ENCODE measurements around the gene WWOX.
A peak's percentile ranks its signal among the peaks of the same experiment; 100 is the strongest.

WWOX gene

DNA sequence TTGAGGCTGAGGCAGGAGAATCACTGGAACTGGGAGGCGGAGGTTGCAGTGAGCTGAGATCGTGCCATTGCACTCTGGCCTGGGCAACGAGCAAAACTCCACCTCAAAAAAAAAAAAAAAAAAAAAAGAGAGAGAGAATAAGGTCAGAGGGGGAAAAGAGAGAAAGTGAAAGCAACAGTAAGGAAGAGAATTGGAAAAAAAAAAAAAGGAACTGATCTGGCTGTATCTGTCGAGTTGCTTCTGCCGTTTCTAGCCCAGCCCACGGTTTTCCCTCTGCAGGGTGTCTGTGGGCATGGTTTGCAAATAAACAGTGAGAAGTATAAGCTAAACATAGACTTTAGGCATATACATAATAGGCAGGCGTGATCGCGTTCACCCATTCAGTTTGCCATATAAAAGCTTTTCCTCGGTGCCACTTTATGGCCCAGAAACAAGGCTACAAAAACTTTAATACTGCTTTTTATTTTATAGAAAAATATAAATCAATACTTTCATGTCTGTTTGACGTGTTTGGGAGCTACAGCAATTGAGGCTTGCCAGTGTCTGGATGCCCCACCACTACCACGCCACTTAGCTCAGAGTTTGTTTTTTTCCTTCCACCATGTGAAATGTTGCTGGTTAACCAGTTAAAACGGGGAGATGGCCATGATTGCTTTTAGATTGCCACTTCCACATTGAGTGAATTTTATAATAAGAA is 1064.4 kb downstream of the WWOX start:
- no peak for DNase-seq

- DNase-seq = no peak
These were observed 1065.0 kb downstream of the WWOX start for GRCh38 chr16:79164388-79164995.

DNA sequence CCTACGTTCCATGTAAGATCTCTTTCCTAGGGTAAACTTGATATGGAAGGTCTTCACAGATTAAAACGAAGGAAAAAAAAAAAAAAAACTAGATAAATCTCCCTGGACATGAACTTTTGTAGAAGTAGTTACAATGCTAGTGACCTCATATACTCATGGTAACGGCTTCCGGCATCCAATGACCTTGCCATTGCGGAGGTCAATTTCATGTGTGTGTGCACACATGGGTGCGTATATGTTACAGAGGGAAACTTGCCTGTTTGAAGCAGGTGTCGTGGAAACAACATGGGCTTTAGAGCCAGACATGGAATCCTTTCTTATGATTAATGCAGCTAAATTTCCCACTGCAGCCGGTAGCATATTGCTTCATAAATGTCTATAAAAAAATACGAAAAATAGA is 1065.6 kb downstream of the WWOX start:
- no peak for DNase-seq

DNA sequence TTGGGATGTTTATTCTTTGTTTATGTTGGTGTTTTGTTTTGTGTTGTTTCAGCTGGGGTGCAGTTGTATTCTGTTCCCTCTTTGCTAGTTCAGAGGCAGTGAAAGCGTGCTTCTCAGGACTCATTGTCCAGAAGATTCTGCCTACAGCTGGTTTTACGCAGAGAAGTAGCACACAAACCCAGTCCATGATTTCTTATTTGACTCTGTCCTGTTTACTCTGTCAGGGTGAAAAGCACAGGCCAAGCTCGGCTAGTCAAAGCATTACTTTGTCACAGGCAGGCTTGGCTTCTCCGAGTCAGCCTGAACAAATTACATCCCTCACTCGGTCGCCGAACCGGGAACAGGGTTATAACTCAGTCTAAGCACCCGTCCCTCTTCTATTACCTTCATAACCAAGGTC is 1066.1 kb downstream of the WWOX start:
- no peak for DNase-seq

DNA sequence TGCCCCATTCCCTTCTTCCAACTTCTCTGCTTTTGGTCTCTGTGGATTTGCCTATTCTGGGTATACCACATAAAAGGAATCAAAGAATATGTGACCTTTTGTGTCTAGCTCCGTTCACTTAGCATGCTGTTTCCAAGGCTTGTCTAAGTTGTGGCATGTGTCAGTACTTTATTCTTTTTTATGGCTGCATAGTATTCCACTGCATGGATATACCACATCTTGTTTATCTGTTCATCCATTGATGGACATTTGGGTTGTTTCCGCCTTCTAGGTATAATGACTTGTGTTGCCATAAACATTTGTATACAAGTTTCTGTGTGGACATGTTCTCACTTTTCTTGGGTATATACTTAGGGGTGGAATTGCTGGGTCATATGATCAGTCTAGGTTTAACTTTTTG is 1068.4 kb downstream of the WWOX start:
- no peak for DNase-seq

GRCh38 chr16:79168321-79168720 is 1068.9 kb downstream of the WWOX start:
- DNase-seq = no peak

- peak; percentile 58 for DNase-seq
These were observed 1069.8 kb downstream of the WWOX start for GRCh38 chr16:79169239-79169638.

DNA sequence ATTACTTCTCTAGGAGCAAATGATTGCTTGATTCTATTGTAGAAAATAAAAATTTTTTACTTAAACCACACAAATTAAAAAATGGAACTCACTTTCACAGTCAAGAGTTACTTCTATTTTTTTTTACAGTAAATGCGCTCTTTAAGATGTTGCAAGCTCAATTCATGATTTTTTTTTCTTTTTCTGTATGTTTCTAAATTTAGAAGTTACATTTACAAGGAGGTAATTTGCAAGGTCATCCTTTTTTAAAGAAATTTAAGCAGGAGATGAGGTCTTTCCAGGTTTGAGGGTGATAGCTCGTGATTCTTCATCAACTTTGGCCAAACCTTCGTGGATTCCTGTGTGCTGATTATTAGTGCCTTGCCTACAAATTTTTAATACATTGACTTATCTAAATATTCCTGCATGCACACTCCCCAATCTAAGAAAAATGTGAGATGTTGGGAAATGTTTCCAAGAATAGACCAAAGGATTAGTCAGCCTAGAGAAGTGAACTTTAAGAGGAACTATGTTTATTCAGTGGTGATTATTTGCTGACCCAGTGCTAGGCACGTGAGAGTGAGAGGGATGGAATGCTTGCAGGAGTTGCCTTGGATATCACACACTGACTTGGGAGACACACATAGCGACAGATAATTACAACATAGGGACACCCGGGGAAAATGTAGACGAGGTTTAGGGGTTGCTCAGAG is 1071.2 kb downstream of the WWOX start:
- DNase-seq = peak; percentile 54

DNA sequence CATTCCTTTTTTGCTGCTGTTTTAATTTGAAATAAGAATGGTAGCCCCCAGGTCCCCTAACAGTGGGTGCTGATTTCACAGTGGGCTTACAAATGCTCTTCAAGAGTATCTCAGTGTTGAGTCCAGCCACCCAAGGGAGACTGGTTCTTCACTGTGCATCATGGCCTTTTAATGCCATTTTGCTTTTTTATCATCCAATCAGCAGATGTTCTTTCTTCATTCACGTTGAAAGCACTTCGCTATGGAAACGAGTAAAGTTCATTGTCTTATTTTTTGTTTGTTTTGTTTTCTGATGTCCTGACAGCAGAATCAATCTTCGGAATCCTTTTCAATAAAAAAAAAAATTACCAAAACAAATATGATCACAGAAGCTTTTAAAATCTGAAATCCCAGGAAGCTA is 1072.0 kb downstream of the WWOX start:
- DNase-seq = no peak

- DNase-seq = peak; percentile 9
These were observed 1072.7 kb downstream of the WWOX start for GRCh38 chr16:79171931-79172705.

DNA sequence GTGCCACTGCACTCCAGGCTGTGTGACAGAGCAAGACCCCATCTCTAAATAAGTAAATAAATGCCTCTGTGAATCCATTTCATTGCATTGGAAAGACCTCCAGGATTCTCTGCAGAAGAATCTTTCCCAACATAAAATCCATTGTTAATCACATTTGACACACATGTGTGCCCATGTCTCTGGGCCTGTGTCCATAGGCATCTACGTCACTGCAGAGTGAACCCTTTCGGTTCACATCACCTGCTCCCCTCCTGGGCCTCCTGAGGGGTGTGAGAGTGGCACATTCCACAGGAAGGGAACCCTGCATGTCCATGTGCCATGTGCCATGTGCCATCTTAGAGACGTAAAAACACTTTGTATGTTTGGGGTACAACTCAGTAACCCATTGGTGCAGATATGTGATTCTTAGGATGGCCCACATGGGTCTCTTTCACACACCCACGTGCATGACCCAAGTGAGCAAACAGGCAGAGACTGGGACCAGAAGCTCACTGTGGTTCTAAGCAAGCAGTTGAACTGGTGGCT is 1073.6 kb downstream of the WWOX start:
- no peak for DNase-seq

DNA sequence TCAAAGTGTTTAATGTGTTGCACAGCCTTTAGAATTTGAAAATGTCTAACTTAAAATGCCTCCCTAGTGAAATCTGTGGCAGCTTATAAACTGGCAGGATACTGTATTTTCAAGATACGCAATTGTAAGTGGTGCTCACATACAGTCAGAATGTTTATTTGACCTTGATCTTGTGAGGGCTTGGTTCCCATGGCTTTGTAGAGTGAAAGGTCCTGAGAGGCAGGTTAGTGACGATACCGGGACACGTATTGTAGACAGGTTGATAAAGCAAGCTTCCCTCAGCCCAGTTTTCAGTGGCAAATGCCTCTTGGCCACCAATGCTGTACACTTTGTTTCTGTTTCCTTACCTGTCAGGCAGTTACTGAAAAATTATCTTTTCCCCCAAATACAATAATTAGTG is 1074.5 kb downstream of the WWOX start:
- DNase-seq = no peak

DNA sequence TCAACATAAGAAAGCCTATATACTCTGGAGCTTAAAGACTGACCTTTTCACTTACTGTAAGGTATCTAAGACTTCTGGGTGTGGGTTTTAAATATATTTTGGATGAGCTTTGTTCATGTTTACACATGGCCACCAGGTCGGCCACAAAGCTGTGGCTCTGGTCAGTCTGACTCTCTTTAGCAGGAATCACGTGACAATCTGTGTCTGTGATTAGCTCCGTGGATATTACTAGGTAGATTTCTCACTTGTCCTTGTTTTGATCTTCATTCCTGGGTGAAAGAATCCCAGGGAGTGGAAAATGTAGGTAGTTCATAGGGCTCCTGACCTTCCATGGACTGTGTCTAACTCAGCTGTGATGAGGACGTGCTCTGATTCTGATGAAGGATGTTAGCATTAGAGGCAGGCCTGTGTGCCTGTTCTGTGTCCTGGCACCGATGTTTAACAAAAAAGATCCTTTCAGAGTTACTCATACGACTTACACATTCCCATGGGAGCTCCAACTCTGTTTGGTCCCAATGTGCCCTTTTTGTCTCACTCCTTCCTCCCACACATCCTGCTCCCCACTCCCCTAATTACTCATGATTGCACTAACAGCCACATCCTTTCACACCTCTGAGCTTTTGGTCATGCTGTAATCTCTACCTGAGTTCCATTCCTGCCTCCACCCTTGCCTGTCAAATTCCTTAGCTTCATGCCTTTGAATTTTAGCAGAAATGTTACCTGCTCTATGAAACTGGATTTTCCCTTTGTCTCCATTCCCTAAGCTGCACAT is 1076.0 kb downstream of the WWOX start:
- DNase-seq = no peak

DNA sequence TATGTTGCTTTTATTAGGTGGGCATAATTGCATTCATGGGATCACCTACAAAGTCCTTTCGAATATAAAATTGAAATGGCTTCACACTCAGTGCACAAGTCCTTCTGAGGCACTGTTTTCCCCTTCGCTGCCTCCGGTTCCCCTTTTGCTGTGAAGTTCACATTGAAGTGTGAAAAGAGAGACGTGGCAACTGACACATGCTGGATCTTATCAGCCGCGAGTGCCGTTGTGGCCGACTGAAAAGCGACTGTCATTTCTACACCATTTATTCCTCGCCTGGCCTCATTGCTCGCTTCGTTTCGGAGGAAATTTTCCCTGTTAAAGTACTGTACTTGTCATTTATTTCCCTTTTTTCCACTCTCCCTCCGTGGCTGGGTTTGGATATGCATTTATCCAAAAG is 1077.6 kb downstream of the WWOX start:
- DNase-seq = no peak

GRCh38 chr16:79181419-79181818 is 1082.0 kb downstream of the WWOX start:
- peak; percentile 9 for DNase-seq

DNA sequence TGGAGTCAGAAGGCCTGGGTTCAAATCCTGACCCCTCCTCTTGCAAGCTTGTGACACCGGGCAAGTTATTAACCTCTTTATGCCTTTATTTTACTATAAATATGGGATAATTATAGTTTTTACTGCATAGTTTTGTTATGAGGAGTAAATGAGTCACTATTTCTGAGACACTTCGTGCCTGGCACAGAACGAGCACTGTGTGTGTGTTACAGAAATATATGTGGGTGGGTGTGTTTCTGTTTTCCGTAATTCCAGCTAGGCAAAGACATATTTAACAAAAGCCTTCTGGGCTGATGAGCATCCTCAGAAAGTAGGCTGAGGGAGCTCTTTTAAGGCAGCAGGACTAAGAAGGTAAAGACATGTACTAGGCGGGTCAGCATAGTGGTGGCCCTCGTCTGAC is 1083.2 kb downstream of the WWOX start:
- peak; percentile 72 for DNase-seq

- no peak for DNase-seq
These were observed 1084.1 kb downstream of the WWOX start for GRCh38 chr16:79183571-79183970.

DNA sequence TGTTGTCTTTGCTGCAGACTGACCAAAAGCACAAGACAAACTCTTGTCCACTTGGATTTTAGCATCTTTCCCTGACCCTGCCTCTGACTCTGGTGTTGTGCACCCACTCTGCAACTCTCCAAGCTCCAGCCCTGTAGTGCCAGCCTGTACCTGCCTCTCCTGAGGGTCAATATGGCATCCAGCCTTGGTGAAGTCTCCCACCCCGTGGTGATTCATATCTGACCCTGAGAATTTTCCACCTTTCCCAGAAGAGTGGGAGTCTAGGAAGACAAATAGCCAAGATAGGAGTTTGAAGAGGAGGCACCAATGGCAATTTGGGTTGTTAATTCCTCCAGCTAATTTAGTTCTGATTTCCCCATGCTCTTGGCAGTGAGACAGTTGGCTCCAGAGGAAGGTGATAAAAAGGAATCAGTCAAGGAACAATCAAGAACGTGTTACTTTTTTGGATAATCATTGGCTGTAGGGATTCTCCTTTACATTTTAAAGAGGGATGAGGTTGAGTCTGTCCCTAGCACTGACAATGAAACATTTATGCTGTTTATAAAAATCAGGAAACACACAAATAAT is 1085.1 kb downstream of the WWOX start:
- DNase-seq = no peak

DNA sequence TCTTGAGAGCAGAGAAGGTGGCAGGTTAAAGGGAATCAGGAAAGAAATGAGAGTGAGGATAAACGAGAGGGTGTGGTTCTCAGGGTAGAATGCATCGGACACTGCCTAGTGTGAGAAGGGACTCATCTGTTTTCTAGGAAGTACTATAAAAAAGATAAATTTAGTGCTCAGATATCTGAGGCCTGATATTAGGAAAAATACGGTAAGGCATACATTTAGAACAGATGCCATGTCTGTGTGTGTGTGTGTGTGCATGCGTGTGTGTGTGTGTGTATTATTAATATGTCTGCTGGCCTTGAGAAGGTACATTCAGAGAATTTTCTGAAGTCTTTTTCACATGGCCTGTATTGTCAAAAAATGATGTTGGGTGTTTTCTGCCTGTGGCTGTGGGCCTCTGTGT is 1086.3 kb downstream of the WWOX start:
- peak; percentile 30 for DNase-seq

DNA sequence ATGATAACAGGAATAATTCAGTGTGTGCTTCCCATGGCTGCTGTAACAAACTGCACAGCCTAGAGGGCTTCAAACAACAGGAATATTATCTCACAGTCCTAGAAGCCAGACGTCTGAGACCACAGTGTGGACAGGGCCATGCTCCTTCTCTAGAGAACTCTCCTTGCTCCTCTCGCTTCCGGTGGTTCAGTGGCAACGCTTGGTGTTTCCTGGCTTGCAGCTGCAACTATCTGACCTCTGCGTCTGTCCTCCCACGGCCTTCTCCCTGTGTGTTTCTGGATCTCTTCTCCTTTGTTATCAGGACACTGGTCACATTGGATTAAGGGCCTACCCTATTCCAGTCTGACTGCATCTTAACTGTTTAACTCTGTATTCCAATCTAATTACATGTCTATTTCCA is 1086.7 kb downstream of the WWOX start:
- DNase-seq = no peak

- DNase-seq = no peak
These were observed 1088.8 kb downstream of the WWOX start for GRCh38 chr16:79188115-79188738.
